ENCODE data around the gene F2RL3. TPM values are rescaled to one million over a fixed set of nuclear protein-coding genes. Genes with fewer than 3 reads are reported as not detected.

F2RL3 gene
- total and polyA plus RNA-seq, 9 of the 15 experiments (the other 6 are each of a cell fraction or from before 2014, with no cell fraction given), result 1.4 to 27.6 (median 11.9) TPM

DNA sequence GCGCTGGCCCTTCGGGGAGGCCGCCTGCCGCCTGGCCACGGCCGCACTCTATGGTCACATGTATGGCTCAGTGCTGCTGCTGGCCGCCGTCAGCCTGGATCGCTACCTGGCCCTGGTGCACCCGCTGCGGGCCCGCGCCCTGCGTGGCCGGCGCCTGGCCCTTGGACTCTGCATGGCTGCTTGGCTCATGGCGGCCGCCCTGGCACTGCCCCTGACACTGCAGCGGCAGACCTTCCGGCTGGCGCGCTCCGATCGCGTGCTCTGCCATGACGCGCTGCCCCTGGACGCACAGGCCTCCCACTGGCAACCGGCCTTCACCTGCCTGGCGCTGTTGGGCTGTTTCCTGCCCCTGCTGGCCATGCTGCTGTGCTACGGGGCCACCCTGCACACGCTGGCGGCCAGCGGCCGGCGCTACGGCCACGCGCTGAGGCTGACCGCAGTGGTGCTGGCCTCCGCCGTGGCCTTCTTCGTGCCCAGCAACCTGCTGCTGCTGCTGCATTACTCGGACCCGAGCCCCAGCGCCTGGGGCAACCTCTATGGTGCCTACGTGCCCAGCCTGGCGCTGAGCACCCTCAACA is 1.2 kb downstream of the F2RL3 start (continued):
- TF ChIP-seq VEZF1 (CRISPR knock-in tag; IDR thresholded peaks at IDR 0.05) (no peak), CAMTA2 (CRISPR knock-in tag; conservative IDR thresholded peaks at IDR 0.05) (no peak), ATF4 (CRISPR knock-in tag; IDR thresholded peaks at IDR 0.05) (peak; percentile 36; the same call in 1 of the 2 replicates), GTF2E2 (tag; IDR thresholded peaks at IDR 0.05) (peak; percentile 94), POLR2G (IDR thresholded peaks at IDR 0.05; ENCODE audit: low read depth, low read length) (peak; percentile 93), RFX7 (CRISPR knock-in tag; IDR thresholded peaks at IDR 0.05) (no peak), TOE1 (IDR thresholded peaks at IDR 0.05; ENCODE audit: borderline replicate concordance) (no peak), TOE1 (CRISPR knock-in tag; IDR thresholded peaks at IDR 0.05; ENCODE audit: borderline replicate concordance, low read depth) (peak; percentile 87; the same call in 1 of the 2 replicates), PHTF2 (CRISPR knock-in tag; IDR thresholded peaks at IDR 0.05) (no peak), PML (IDR thresholded peaks at IDR 0.05; ENCODE audit: low read length) (no peak), JUND (IDR thresholded peaks at IDR 0.05; ENCODE audit: borderline replicate concordance, low read depth, low read length) (no peak), JUND (tag; IDR thresholded peaks at IDR 0.05; ENCODE audit: borderline replicate concordance, low read depth, low read length) (peak; percentile 48; the same call in 1 of the 3 replicates)
- TF ChIP-seq, protein P1, sequence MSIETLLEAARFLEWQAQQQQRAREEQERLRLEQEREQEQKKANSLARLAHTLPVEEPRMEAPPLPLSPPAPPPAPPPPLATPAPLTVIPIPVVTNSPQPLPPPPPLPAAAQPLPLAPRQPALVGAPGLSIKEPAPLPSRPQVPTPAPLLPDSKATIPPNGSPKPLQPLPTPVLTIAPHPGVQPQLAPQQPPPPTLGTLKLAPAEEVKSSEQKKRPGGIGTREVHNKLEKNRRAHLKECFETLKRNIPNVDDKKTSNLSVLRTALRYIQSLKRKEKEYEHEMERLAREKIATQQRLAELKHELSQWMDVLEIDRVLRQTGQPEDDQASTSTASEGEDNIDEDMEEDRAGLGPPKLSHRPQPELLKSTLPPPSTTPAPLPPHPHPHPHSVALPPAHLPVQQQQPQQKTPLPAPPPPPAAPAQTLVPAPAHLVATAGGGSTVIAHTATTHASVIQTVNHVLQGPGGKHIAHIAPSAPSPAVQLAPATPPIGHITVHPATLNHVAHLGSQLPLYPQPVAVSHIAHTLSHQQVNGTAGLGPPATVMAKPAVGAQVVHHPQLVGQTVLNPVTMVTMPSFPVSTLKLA (conservative IDR thresholded peaks at IDR 0.05), result peak; percentile 57 to 76
- TF ChIP-seq, protein P2, sequence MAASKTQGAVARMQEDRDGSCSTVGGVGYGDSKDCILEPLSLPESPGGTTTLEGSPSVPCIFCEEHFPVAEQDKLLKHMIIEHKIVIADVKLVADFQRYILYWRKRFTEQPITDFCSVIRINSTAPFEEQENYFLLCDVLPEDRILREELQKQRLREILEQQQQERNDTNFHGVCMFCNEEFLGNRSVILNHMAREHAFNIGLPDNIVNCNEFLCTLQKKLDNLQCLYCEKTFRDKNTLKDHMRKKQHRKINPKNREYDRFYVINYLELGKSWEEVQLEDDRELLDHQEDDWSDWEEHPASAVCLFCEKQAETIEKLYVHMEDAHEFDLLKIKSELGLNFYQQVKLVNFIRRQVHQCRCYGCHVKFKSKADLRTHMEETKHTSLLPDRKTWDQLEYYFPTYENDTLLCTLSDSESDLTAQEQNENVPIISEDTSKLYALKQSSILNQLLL (CRISPR knock-in tag; IDR thresholded peaks at IDR 0.05; ENCODE audit: borderline replicate concordance), result no peak
- TF ChIP-seq, protein P3, sequence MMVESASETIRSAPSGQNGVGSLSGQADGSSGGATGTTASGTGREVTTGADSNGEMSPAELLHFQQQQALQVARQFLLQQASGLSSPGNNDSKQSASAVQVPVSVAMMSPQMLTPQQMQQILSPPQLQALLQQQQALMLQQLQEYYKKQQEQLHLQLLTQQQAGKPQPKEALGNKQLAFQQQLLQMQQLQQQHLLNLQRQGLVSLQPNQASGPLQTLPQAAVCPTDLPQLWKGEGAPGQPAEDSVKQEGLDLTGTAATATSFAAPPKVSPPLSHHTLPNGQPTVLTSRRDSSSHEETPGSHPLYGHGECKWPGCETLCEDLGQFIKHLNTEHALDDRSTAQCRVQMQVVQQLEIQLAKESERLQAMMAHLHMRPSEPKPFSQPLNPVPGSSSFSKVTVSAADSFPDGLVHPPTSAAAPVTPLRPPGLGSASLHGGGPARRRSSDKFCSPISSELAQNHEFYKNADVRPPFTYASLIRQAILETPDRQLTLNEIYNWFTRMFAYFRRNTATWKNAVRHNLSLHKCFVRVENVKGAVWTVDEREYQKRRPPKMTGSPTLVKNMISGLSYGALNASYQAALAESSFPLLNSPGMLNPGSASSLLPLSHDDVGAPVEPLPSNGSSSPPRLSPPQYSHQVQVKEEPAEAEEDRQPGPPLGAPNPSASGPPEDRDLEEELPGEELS (CRISPR knock-in tag; IDR thresholded peaks at IDR 0.05; ENCODE audit: borderline replicate concordance), result peak; percentile 62; the same call in 1 of the 2 replicates
- TF ChIP-seq, protein P4, sequence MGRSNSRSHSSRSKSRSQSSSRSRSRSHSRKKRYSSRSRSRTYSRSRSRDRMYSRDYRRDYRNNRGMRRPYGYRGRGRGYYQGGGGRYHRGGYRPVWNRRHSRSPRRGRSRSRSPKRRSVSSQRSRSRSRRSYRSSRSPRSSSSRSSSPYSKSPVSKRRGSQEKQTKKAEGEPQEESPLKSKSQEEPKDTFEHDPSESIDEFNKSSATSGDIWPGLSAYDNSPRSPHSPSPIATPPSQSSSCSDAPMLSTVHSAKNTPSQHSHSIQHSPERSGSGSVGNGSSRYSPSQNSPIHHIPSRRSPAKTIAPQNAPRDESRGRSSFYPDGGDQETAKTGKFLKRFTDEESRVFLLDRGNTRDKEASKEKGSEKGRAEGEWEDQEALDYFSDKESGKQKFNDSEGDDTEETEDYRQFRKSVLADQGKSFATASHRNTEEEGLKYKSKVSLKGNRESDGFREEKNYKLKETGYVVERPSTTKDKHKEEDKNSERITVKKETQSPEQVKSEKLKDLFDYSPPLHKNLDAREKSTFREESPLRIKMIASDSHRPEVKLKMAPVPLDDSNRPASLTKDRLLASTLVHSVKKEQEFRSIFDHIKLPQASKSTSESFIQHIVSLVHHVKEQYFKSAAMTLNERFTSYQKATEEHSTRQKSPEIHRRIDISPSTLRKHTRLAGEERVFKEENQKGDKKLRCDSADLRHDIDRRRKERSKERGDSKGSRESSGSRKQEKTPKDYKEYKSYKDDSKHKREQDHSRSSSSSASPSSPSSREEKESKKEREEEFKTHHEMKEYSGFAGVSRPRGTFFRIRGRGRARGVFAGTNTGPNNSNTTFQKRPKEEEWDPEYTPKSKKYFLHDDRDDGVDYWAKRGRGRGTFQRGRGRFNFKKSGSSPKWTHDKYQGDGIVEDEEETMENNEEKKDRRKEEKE (IDR thresholded peaks at IDR 0.05; ENCODE audit: borderline replicate concordance in 1 of 2, control insufficient read depth in 1 of 2, low read depth in 2 of 2, low read length in 1 of 2), result no peak
